GM12892 (cell line): ENCODE measurements around the gene HOMER2.

ENCODE experiments used
- POLR2AphosphoS5 ChIP-seq: IDR thresholded peaks from 2 replicates; pipeline ENCODE4 v1.6.1; 2011; ENCODE audit warnings: low read depth, low read length, control low read depth
- TAF1 ChIP-seq: IDR thresholded peaks from 2 replicates; pipeline ENCODE4 v1.6.1; 2011; ENCODE audit warnings: low read depth, mild to moderate bottlenecking, control low read depth, low read length, borderline replicate concordance

DNA sequence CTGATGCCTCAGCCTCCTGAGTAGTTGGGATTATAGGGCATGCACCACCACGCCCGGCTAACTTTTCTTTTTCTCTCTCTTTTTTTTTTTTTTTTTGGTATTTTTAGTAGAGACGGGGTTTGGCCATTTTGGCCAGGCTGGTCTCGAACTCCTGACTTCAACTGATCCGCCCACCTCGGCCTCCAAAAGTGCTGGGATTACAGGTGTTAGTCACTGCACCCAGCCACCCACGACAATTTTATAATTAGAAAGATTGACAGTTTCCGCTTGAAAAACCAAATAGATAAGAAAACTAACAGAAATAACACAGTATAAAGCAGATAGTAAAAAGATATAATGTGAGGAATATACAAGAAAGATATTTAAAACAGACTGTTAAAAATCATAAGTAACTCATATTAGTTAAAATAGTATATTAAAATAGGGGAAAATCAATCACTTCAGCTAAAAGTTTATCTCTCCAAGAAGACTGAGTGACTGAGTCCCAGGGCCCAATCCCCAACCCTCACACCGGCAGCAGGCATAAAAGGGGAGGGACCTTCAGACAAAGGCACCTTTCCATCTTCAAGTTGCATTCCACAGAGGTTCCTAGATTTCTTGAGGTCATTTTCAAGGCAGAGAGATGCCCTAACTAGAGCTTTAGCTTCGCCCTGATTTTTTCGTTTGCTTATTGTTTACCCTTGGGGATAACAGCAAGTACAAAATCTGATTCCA lies 144.4 kb downstream of the HOMER2 start:
- TF ChIP-seq POLR2AphosphoS5 (no peak), TAF1 (no peak)
